ENCODE results near the gene TBC1D2B.

DNA sequence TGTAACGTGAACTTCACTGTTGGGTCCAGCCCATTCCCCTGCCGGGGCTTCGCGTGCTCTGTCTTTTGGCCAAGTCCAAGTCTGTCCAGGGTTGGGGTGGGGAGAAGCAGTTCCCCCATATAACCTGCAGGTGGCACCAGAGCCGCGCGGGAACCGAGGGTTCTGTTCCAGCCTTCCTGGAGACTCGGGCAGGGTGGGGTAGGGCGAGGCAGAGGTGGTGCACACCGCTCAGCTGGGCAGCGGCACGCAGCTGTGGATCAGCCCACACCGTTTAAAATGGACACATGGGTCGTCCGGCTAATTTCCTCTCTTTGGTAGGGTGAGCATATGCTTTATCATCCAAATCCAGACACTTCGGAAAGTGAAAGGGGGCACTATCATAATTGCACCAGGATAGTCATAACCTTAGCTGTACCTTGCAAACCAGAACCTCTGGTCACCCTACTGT, 118.1 kb downstream of the TBC1D2B start:
- TF ChIP-seq, protein P1, sequence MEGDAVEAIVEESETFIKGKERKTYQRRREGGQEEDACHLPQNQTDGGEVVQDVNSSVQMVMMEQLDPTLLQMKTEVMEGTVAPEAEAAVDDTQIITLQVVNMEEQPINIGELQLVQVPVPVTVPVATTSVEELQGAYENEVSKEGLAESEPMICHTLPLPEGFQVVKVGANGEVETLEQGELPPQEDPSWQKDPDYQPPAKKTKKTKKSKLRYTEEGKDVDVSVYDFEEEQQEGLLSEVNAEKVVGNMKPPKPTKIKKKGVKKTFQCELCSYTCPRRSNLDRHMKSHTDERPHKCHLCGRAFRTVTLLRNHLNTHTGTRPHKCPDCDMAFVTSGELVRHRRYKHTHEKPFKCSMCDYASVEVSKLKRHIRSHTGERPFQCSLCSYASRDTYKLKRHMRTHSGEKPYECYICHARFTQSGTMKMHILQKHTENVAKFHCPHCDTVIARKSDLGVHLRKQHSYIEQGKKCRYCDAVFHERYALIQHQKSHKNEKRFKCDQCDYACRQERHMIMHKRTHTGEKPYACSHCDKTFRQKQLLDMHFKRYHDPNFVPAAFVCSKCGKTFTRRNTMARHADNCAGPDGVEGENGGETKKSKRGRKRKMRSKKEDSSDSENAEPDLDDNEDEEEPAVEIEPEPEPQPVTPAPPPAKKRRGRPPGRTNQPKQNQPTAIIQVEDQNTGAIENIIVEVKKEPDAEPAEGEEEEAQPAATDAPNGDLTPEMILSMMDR (IDR thresholded peaks at IDR 0.05): peak; percentile 91 to 93 (median 92)
- peak in 1 of 2 donors; percentile 10 for TF ChIP-seq POLR2AphosphoS5 (IDR thresholded peaks at IDR 0.05; ENCODE audit: insufficient read depth in 1 of 2, low read depth in 1 of 2)
- no peak for TF ChIP-seq POLR2A (IDR thresholded peaks at IDR 0.05)
